Measurements from ENCODE around the gene MCC.
"Not testable (repeated sequence)": the region's sequence is repeated elsewhere in the genome, so short reads cannot be mapped to it uniquely, and the experiment has no call there.

MCC gene

DNA sequence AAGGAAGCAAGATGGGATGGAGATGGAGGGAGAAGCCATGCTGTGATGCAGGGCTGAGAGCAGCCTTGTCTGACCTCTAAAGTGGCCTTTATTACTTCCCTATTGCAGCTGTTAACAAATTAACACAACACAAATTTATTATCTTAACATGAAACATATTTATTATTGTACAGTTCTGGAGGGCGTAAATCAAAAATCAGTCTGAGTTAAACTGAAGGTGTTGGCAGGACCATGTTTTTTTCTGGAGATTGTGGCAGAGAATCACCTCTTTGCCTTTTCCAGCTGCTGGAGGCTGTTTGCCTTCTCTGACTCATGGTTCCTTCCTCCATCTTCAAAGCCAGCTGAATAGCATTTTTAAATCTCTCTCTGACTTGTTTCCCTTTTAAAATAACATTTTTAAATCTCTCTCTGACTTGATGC, 7.2 kb upstream of the MCC start:
- H3K4me3 ChIP-seq (ENCODE audit: low read depth, low read length): no peak overlapping the region
- DNase-seq (ENCODE audit: low read depth): no peak

DNA sequence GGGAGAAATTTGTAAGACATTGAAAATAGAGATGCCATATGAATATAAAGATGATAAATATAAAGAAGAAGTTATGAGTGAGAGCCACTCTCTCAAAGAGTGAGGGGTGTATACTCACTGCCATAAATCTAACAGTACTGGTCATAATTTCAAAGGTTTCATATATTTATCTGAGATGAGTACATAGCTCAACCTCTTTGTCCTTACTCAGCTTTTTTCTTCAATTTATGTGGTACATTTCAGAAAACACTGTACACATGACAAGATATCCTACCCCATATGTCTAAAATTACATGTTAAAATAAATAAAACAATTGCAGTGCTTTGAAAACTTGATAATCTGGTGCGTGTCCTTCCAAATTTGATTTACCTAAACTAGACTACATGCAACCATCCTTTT, 5.2 kb upstream of the MCC start:
- no peak for DNase-seq (ENCODE audit: low read depth)
- no peak overlapping the region for H3K4me3 ChIP-seq (ENCODE audit: low read depth, low read length)

DNA sequence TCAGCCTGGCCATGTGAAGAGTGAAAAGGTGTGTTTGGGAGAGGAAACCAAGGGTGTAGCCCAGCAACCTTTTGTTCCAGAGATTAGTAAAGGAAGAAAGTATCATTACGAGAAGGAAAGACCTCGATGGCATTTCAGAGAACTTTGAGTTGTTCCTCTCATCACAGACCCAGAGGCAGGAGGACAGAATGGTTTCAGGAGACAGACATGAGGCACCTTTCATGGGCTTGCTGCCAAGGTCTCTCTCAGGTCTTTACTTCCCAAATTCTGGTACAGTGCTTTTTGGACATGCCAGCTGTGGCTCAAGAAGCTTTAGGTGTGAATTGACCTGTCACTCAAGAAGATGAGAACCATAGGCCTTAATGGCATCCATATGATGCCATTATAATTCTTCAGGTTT, 2.8 kb upstream of the MCC start:
- H3K4me3 ChIP-seq (ENCODE audit: low read depth, low read length): no peak overlapping the region
- no peak for DNase-seq (ENCODE audit: low read depth)

DNA sequence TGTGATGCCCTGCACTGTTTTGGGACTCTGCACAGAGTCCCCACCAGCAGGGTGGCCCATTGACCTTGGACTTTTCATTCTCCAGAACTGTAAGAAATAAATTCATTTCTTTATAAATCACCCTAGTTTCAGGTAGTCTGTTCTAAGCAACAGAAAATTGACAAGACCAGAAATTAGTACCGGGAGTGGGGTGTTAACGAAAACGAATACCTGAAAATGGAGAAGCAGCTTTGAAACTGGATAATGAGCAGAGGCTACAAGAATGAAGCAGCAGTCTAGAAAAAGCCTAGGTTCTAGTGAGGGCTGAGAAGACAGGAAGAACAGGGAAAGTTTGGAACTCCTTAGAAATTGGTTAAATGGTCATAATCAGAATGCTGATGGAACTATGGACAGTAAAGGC, 2.1 kb upstream of the MCC start:
- H3K4me3 ChIP-seq (ENCODE audit: low read depth, low read length): no peak overlapping the region
- DNase-seq (ENCODE audit: low read depth): no peak

DNA sequence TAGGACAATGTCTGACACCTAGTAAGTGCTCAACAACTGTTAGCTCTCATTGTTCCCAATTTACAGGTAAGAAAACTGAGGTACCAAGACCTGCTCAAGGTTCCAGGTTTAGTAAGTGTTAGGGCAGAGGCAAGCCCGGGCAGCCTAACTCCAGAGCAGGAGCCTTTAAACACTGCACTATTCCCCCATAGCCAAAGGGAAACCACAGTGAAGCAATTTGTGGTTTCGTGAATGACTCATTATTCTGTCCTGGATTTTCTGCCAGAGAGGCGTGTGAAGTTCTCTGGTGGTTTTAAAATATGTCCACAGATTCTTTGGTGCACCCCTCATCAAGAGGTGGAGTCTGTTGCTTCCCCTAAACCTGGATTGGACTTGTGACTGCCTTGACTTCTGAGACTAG, 1.0 kb upstream of the MCC start:
- peak; percentile 95 for DNase-seq (ENCODE audit: low read depth)
- no peak overlapping the region for H3K4me3 ChIP-seq (ENCODE audit: low read depth, low read length)

DNA sequence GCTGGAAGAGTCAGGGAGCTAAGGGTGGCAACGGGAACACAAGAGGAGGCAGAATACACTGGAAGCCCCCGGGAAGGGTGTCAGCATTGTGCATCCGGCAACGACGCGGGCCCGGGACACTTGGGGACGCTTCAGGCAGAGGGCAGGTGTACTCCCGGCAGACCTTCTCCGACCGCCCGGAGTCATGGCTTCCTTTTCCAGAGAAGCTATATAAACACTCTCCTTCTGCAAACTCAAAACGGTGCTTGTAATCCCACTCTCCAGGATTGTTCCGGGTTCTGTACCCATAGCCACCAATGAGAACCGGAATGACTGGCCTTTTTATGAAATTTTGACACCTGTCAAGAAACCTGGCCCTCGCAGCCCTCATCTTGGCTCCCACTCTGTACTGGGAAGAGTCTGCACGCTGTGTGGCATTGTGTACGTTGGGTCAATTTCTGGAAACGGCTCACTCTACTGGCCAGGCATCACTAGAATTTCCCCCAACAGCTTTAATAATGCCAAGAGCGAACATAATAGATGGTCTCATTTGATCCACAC, 462 bp upstream of the MCC start:
- no peak for DNase-seq (ENCODE audit: low read depth)
- peak overlapping the region; percentile 83 for H3K4me3 ChIP-seq (ENCODE audit: low read depth, low read length)

DNA sequence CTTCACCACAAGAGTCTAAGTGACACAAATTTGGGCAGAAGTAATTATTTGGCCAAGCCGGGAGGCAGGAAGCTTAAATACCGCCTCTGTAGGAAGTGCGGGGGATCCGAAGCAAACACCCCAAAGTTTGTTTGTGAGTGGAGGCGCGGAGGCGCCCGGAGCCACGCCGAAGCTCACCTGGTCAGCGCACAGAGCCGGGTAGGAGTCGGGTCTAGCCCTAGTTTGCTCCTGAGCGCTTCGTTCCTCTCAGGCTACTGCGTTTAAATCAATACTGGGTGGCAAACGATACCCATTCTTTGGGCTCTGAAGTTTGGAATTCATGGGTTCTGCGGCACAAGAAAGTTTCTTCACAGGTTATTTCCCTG, 855 bp downstream of the MCC start:
- DNase-seq (ENCODE audit: low read depth): no peak

DNA sequence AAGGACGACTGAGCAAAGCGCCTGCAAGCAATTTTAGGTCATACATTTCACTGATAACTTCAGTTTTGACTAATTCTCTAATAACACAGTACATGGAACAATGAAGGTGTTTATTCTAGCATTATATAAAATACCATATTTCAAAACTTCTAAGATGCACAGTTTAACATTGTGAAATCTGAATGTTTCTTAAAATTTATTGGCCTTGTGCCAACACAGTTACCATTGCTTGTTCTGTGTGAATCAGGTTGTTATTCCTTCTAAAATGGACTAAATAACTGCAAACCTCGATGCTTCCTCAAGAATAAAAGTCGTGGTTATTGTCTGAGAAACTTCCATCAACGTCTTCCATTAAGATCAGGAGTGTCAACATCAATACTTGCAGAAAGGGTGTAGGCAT, 8.0 kb downstream of the MCC start:
- H3K4me3 ChIP-seq (ENCODE audit: low read depth, low read length): no peak overlapping the region
- DNase-seq (ENCODE audit: low read depth): no peak

More for the DNA sequence above, 855 bp downstream of the MCC start:
- H3K4me3 ChIP-seq (ENCODE audit: low read depth, low read length): peak overlapping the region; percentile 83

DNA sequence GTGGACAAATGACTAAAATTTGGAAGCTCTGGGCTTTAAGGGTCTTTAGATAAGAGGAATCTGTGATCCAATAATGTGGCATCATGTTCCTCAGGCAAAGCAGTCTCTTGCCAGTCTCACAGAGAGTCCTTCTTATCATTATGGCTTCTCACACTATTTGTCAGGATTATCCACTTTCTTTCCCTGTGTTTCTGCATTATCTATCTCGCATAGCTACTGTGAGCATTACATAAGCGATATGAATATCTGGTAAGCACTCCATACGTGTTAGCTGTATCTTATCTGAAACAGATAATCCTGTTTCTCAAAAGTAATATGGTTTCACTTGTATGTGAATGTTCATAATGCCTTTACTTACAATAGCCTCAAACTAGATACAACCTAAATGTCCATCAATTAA, 9.6 kb downstream of the MCC start:
- H3K4me3 ChIP-seq (ENCODE audit: low read depth, low read length): no peak overlapping the region
- DNase-seq (ENCODE audit: low read depth): no peak

DNA sequence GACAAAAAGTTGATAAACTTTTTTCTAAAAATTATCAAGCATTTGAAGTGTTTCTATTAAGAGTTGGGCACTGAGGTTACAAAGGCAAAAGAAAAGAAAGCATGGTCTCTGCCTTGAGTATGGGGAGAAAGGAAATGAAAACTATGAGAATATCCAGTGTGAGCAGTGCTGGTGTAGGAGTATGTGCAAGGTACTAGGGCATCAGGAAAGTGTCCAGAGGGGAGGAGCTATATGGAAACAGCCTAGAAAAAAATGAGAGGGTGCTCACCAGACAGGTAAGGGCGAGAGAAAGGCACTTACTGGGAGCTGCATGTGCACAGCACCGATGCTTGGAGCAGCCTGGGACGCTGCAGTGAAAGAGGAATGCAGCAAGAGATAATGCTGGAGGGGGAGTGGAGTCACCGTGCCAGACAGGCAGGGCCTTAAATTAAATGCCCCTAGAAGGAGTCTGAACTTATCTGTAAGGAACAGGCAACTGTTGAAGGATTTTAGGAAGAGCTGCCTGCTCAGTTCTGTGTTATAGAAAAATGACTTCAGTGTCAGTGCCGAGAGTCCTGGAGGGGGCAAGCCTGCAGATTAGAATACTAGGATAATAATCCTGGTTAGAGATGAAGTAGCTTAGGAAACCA, 14.0 kb downstream of the MCC start:
- no peak for DNase-seq (ENCODE audit: low read depth)

DNA sequence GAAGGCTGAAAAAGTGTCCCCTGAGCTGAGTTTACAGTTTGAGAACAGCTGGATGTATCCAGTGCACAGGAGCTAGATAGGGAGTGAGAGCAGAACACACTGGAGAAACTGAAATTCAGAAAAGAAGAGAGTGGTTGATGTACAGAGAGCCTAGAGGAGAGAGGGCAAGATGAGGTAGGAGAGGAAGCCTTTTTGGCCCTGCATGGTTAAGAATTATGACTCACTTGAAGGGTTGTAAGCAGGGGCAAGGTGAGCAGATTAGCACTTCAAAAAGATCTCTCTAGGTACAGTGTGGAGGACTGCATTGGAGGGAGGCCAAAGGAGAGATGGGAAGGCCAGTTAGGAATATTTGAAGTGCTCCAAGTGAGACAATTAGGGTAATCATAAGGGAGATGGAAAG, 25.2 kb downstream of the MCC start:
- H3K4me3 ChIP-seq (ENCODE audit: low read depth, low read length): no peak overlapping the region
- DNase-seq (ENCODE audit: low read depth): no peak

More for the DNA sequence above, 14.0 kb downstream of the MCC start:
- H3K4me3 ChIP-seq (ENCODE audit: low read depth, low read length): no peak overlapping the region

DNA sequence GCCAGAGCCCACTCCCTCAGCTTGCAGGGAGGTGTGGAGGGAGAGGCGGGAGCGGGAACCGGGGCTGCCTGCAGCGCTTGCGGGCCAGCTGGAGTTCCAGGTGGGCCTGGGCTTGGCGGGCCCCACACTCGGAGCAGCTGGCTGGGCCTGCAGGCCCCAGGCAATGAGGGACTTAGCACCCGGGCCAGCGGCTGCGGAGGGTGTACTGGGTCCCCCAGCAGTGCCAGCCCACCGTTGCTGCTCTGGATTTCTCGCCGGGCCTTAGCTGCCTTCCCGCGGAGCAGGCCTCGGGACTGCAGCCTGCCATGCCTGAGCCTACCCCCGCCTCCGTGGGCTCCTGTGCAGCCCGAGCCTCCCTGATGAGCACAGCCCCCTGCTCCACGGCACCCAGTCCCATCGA, 31.1 kb downstream of the MCC start:
- not testable (repeated sequence) for H3K4me3 ChIP-seq (ENCODE audit: low read depth, low read length)

DNA sequence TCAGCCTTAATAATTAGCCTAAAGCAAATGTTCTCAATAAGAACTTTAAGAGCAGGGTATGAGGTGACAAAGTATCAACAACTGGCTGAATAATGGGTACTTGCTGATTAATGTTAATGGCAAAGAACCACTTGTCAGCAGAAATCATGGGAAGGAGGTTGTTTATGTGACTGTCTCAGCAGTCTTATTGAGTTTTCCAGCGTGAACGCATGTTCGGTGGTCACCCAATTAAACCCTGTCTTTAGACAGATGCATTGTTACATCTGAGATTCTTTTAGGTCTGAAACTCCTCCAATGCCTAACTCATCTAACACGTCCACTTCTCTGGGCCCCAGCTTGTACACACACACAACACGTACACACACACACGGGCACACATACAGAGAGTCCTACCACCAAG, 35.3 kb downstream of the MCC start:
- no peak overlapping the region for H3K4me3 ChIP-seq (ENCODE audit: low read depth, low read length)

More for the DNA sequence above, 31.1 kb downstream of the MCC start:
- not testable (repeated sequence) for DNase-seq (ENCODE audit: low read depth)

DNA sequence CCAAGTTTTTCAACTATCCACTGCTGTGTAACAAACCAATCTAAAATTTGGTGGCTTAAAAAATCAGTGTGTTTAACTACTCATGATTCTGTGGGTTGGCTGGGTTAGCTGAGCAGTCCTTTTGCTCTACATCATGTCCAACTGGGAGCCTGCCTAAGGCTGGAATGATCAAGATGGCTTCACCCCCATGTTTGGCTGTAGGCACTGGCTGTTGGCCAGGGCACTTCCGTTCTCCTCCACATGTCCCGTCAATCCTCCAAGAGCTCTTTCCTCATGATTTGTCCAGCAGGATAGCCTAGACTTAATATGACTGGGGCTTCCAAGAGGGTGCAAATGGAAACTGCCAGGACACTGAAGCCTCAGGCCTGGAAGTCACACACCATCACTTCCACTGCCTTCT, 36.5 kb downstream of the MCC start:
- DNase-seq (ENCODE audit: low read depth): no peak
- no peak overlapping the region for H3K4me3 ChIP-seq (ENCODE audit: low read depth, low read length)

More for the DNA sequence above, 35.3 kb downstream of the MCC start:
- DNase-seq (ENCODE audit: low read depth): no peak

DNA sequence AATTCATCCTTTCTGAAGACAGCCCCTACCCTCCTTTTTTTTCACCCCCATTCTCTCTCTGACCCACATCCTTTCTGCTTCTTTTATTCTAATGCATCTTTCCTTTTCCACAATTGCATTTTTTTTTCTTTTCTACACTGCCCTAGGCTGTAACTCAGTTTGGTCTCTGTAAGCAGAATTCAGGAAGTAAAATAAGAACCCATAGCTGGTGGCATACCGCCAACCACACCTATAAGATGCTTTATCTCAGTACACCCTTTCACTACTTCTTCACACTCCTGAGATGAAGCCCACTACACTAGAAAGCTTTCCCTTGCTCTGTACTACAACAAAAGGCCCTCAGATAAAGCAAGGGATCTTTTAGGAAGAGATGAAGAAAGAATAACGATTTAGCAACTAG, 37.3 kb downstream of the MCC start:
- no peak overlapping the region for H3K4me3 ChIP-seq (ENCODE audit: low read depth, low read length)
- no peak for DNase-seq (ENCODE audit: low read depth)

DNA sequence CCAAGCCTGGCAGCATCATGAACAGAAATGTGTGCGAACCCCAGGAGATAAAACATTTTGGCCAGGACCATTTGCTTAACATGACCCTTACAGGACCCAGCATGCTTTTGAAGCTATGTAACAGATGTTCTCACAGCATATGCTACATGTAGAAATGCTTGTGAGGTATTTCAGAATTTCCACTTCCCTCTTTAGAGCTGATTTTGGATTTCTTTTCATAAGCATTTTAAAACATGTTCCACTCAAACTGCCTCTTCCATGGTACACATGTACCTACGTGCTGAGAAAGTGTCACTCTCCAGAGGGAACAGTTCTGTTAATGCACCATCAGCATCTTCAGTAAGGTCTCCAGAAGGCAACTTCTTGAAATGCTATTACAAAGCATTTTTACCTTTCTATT, 37.8 kb downstream of the MCC start:
- no peak overlapping the region for H3K4me3 ChIP-seq (ENCODE audit: low read depth, low read length)
- DNase-seq (ENCODE audit: low read depth): peak; percentile 22

DNA sequence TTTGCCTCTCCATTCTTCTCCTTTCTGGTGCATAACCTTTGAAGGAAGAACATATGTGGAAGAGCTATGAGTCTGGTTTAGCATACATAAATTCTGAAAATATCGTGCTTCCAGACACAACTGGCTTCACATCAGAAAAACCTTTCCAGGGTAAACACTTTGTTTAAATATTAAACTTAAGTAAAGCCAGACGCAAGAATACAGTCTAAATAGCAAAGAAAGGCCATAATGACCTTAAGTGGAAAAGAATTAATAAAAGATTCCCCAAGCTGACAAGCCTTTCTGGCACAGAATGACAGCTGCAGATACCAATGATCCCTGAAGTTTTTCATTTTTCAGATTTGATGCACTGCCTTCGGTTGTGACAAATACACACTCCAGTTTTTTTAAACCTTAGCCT, 40.0 kb downstream of the MCC start:
- DNase-seq (ENCODE audit: low read depth): no peak
- no peak overlapping the region for H3K4me3 ChIP-seq (ENCODE audit: low read depth, low read length)

DNA sequence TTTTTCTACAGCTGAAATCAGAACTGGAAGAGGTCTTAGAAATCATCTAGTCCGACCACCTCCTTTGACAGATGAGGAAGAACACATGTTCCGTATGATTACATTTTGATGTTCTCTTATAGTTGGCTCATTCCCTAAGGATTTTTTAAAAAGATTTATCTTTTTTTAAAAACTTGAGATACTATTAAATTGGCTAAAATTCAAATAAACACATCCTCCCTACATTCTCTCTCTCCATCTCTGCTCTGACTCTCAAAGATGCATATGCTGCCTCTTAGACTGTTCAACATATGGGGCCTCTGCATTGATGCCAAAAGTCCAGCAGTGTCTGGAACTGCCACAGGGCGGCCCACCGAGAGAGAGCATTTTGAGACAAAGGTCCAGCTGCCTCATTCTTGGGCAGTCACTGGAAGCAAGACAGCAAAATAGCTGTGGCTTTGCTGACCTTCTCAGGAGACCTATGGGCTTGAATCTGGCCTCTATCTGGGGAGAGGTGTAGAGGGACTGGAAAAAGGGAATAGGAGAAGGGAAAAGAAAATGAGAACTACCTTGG, 40.7 kb downstream of the MCC start:
- no peak overlapping the region for H3K4me3 ChIP-seq (ENCODE audit: low read depth, low read length)
- DNase-seq (ENCODE audit: low read depth): no peak

DNA sequence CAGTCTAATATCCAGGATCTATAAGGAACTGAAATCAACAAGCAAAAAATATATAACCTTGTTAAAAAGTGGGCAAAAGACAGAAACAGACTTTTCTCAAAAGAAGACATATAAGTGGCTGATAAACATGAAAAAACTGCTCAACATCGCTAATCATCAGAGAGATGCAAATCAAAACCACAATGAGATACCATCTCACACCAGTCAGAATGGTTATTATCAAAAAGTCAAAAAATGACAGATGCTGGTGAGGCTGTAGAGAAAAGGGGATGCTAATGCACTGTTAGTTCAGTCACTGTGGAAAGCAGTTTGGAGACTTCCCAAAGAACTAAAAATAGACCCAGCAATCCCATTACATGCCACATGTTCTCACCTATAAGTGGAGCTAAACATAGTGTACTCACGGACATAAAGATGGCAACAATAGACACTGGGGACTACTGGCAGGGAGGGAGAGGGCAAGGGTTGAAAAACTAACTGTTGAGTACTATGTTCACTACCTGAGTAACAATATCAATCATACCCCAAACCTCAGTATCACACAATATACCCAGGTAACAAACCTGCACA, 41.8 kb downstream of the MCC start:
- no peak overlapping the region for H3K4me3 ChIP-seq (ENCODE audit: low read depth, low read length)
- no peak for DNase-seq (ENCODE audit: low read depth)

DNA sequence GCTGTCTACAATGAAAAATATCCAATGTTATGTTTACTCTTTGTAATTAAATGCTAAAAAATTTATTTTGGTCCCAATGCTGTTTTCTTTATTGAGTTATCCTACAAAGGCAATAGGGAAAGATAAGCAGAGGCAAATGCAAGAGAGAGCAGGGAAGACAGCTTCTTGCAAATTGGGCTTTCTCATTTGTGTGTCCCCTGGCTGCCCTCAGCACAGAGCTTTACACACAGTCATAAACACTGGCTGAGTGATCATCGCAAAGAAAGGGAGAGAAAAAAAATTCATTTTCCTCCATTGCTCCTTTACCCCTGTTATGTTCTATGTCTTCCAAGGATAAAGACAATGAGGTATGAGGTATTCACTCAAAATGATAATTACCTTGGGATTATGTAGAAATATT, 51.1 kb downstream of the MCC start:
- no peak overlapping the region for H3K4me3 ChIP-seq (ENCODE audit: low read depth, low read length)
- no peak for DNase-seq (ENCODE audit: low read depth)

DNA sequence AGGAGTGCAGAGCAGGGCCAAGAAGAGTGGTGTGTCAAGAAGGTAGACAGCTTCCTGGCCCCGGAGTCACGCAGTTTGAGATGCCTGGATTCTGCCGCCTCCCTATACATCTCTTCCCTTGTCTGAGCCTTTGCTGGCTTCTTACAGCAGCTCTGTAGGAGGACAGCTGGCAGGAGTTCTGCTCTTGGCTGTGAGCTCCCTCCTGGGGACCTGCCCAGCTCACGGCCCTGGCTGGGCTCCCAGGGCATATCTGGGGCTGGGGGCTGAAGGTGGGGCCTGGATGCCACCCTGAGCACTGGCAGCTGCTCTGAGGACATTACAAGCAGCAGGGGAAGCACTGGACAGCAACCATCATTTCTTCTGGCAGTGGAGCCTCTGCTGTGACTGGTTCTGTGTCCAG, 52.7 kb downstream of the MCC start:
- no peak overlapping the region for H3K4me3 ChIP-seq (ENCODE audit: low read depth, low read length)
- no peak for DNase-seq (ENCODE audit: low read depth)
